ENCODE data around the gene PLPP6.
"Not testable (repeated sequence)": the region's sequence is repeated elsewhere in the genome, so short reads cannot be mapped to it uniquely, and the experiment has no call there.

PLPP6 gene

DNA sequence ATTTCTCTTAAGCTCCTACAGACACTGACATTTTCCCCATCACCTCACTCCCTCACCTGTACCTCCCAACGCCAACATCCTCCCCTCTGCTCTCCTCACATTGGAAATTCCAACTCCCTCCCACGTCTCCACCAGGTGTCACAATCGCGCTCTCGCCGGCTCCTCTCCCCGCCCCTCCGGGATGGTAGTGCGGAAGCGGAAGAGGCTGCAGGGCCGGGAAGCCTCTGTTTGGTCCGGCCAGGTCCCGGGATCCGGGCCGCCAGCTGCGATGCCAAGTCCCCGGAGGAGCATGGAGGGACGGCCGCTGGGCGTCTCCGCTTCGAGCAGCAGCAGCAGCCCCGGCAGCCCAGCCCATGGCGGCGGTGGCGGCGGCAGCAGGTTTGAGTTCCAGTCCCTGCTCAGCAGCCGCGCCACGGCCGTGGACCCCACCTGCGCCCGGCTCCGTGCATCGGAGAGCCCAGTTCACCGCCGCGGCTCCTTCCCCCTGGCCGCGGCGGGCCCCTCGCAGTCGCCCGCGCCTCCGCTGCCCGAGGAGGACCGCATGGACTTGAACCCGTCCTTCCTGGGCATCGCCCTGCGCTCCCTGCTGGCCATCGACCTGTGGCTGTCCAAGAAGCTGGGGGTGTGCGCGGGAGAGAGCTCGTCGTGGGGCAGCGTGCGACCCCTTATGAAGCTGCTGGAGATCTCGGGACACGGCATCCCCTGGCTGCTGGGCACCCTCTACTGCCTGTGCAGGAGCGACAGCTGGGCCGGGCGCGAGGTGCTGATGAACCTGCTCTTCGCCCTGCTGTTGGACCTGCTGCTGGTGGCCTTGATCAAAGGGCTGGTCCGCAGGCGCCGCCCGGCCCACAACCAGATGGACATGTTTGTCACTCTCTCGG, at the start of gene PLPP6:
Gene PLPP6, plus strand, starts transcription at position 187 of the 881 bp plus-strand sequence. Its CDS starts 82 bp downstream, at position 269.
- peak; percentile 93 for DNase-seq (ENCODE audit: low spot score)

DNA sequence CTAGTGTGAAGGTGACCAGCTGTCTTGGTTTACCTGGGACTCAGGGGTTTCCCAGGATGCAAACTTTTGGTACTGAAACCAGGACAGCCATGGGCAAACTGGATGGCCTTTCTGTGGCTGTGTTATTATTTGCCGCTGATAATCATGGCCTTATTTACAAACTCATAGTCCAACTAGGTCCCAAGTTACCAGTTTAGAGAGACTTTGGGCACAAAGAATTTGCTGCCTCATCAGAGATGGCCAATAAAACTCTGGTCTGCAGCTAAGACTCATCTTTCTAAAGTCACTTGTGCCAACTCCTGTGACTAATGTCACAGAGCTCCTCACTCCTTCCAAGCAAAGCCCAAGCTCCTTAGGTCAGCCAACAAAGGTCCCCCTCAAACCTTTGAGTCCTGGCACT, 47.5 kb upstream of the PLPP6 start:
- DNase-seq (ENCODE audit: low spot score) = peak; percentile 20

DNA sequence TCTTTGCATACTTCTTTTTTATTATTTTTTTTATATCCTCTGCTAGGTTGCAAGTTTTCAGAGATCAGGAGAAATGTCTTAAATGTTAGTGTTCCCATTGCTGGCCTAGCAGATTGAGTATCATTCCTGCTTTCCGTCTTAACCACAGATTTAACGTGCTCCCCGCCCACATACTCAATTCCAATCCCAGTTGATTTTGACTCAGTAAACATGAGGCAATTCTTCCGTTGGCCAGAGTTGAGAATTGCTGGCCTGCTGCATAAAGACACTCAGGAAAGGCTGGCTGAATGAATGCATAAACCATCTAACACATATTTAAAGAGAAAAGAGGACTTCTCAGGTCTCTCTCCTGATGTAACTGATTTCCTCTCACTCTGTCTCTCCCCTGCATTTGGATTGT, 46.8 kb upstream of the PLPP6 start:
- no peak for DNase-seq (ENCODE audit: low spot score)

GRCh38 chr9:4615778-4616177, 46.3 kb upstream of the PLPP6 start:
- no peak for DNase-seq (ENCODE audit: low spot score)

DNA sequence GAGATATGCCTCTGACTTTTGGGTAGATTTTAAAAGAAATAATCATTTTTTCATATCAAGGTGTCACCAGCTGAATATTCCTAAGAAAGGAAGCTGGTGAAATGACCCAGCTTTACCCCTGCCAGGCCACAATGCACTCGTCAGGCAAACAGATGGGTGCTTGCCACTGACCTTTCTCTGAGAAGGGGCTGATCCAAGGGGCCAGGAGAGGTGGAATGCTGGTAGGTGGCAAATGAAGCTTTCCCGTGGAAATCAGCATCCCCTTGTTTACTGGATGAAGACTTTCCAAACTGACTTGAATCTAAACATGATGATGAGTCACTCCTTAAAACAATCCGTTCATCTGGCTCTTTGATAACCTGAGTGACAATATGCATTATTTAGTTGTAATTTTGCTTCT, 44.3 kb upstream of the PLPP6 start:
- no peak for DNase-seq (ENCODE audit: low spot score)

DNA sequence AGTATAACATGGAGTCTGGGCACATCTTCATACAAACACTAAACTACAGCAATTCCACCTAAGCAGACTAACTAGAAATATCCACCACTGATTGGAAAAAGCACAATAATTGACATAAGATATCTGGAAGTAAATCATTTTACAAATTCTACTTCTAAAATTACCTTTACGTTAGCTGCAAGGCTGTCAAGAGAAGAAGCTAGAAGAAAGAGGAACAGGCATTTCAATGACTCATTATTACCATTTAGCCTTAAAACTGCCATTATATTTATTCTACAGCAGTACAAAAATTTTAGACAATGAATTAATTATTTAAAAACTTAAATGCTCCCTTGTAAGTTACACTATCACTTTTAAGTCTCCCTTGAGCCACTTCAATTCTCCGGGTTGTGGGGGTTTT, 43.4 kb upstream of the PLPP6 start:
- no peak for DNase-seq (ENCODE audit: low spot score)

DNA sequence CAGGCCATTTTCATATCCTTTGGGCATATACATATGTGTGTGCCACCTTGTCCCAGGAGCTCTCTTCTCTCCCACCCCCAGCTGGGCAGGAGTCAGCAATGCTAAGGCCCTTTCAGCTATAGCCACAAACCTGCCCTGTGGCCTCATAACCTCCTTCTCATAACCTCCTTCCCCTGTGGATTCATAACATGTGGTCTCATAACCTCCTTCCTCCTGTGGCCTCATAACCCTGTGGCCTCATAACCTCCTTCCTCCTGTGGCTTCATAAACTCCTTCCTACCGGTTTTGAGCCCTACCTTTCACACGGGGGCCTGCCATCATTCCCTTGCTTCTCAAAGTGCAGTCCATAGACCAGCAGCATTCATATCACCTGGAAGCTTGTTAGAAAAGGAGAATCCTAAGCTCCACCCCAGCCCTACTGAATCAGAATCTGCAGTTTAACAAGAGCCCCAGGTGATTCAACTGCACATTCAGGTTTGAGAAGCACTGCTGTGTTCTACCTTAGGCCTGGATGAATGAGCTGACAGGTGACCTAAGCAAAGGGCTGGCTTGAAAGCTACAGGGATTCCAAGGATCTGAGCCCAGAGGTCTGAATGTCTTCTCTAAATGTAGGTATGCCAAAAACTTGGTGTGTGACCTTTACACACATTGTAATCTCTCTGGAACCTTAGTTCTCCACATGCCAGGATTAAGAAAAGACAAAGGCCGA, 41.9 kb upstream of the PLPP6 start:
- DNase-seq (ENCODE audit: low spot score) = no peak

- DNase-seq (ENCODE audit: low spot score) = no peak
Observed at GRCh38 chr9:4620881-4621555, 41.1 kb upstream of the PLPP6 start.

- no peak for DNase-seq (ENCODE audit: low spot score)
Observed at GRCh38 chr9:4622016-4622415, 40.1 kb upstream of the PLPP6 start.

DNA sequence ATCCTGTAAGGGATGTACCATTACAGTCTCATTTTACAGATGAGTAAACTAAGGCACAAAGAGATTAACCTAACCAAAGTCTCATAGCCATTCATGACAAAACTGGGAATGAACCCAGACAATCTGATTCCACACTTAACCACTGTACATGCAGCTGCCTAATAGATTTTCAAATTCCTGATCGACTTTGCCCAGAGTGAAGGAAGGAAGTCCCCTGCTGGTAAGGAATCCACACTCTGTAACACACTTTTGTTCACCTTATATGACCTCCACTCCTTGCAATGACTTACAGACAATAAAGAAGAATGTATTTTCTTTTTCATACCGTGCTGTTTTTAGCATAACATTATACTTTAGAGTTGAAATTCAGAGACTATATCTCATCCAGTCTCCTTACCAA, 31.3 kb upstream of the PLPP6 start:
- DNase-seq (ENCODE audit: low spot score) = no peak

GRCh38 chr9:4638968-4639367, 23.1 kb upstream of the PLPP6 start:
- DNase-seq (ENCODE audit: low spot score) = no peak

- DNase-seq (ENCODE audit: low spot score) = no peak
Observed at GRCh38 chr9:4639420-4639819, 22.7 kb upstream of the PLPP6 start.

GRCh38 chr9:4640027-4640426, 22.1 kb upstream of the PLPP6 start:
- DNase-seq (ENCODE audit: low spot score) = peak; percentile 8

GRCh38 chr9:4642351-4642750, 19.7 kb upstream of the PLPP6 start:
- no peak for DNase-seq (ENCODE audit: low spot score)

- no peak for DNase-seq (ENCODE audit: low spot score)
Observed at GRCh38 chr9:4654084-4654483, 8.0 kb upstream of the PLPP6 start.

DNA sequence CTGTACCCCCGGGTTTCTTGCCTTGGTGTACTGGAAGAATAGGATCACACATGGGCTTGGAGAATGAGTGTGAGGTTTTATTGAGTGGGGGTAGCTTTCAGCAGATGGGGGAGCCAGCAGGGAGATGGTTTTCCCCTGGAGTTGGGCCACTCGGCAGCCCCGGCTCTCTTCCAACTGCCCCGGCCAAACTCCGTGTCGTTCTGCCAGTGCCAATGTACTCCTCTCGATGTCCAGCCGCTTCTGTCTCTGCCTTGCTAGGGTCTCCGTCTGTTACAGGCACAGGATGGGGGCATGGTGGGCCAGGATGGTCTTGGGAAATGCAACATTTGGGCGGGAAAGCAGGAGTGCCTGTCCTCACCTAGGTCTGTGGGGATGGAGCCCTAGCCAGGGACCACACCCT, 7.6 kb upstream of the PLPP6 start:
- DNase-seq (ENCODE audit: low spot score) = no peak

DNA sequence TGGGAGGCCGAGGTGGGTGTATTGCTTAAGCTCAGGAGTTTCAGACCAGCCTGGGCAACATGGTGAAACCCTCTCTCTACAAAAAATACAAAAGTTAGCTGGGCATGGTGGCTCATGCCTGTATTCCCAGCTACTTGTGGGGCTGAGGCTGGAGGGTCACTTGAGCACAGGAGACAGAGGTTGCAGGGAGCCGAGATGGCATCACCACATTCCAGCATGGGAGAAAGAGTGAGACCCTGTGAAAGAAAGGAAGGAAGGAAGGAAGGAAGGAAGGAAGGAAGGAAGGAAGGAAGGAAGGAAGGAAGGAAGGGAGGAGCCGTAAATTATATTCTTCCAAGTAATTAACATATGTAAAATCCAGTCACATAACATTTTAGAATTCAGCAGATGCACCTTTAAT, 5.9 kb upstream of the PLPP6 start:
- not testable (repeated sequence) for DNase-seq (ENCODE audit: low spot score)

- DNase-seq (ENCODE audit: low spot score) = no peak
Observed at GRCh38 chr9:4656621-4657020, 5.5 kb upstream of the PLPP6 start.

- no peak for DNase-seq (ENCODE audit: low spot score)
Observed at GRCh38 chr9:4657426-4658159, 4.5 kb upstream of the PLPP6 start.

DNA sequence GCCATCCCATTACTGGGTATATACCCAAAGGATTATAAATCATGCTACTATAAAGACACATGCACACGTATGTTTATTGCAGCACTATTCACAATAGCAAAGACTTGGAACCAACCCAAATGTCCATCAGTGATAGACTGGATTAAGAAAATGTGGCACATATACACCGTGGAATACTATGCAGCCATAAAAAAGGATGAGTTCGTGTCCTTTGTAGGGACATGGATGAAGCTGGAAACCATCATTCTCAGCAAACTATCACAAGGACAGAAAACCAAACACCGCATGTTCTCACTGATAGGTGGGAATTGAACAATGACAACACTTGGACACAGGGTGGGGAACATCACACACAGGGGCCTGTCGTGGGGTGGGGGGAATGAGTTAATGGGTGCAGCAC, 1.4 kb upstream of the PLPP6 start:
- DNase-seq (ENCODE audit: low spot score) = not testable (repeated sequence)

GRCh38 chr9:4661165-4661564, 929 bp upstream of the PLPP6 start:
- no peak for DNase-seq (ENCODE audit: low spot score)

- no peak for DNase-seq (ENCODE audit: low spot score)
Observed at GRCh38 chr9:4661611-4662010, 483 bp upstream of the PLPP6 start.

All from LoVo (cell line).